ENCODE results near the gene LRIF1.

- TF ChIP-seq POLR2AphosphoS5 (IDR thresholded peaks at IDR 0.05) (no peak), POLR2A (IDR thresholded peaks at IDR 0.05) (no peak)
- TF ChIP-seq, protein P1, sequence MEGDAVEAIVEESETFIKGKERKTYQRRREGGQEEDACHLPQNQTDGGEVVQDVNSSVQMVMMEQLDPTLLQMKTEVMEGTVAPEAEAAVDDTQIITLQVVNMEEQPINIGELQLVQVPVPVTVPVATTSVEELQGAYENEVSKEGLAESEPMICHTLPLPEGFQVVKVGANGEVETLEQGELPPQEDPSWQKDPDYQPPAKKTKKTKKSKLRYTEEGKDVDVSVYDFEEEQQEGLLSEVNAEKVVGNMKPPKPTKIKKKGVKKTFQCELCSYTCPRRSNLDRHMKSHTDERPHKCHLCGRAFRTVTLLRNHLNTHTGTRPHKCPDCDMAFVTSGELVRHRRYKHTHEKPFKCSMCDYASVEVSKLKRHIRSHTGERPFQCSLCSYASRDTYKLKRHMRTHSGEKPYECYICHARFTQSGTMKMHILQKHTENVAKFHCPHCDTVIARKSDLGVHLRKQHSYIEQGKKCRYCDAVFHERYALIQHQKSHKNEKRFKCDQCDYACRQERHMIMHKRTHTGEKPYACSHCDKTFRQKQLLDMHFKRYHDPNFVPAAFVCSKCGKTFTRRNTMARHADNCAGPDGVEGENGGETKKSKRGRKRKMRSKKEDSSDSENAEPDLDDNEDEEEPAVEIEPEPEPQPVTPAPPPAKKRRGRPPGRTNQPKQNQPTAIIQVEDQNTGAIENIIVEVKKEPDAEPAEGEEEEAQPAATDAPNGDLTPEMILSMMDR (IDR thresholded peaks at IDR 0.05) = no peak
Observed at GRCh38 chr1:110952031-110952430, 11.7 kb downstream of the LRIF1 start.

All from transverse colon (tissue), 4 donors.